T-cell (primary cell): ENCODE results near the gene FOXJ2. TPM values are rescaled to one million over a fixed set of nuclear protein-coding genes. Genes with fewer than 3 reads are reported as not detected.

Experiments used
- ATAC-seq, 4 experiments: fragments of 200-7000 bp in 3 of 4; fragments of 150-1000 bp in 1 of 4; cut with Tn5 transposase; replicated peaks in 1 of 4; 1 replicate in 3 of 4; 2 replicates in 1 of 4; pipeline ENCODE4 v1.10.0; 2021; ENCODE audit warnings: moderate library complexity in 3 of 4, mild to moderate bottlenecking in 2 of 4, moderate number of reproducible peaks in 1 of 4
- CTCF ChIA-PET, 2 donors: fragments of 300-600 bp; sonication (Branson Sonifier 250); formaldehyde crosslinking; loops; one replicate each; lab custom pipeline; 2022; ENCODE audit warnings: antibody characterized with exemption in 2 of 2; lab: Charles Lee
- POLR2A ChIA-PET, 2 donors: fragments of 300-600 bp; sonication (Branson Sonifier 250); formaldehyde crosslinking; loops; one replicate each; lab custom pipeline; 2022; ENCODE audit warnings: antibody characterized with exemption in 2 of 2; lab: Charles Lee
- DNase-seq, 35 experiments: peaks; one replicate each; pipeline versions ENCODE4 v3.0.0 to v3.0.0-alpha.2; 2013 to 2023
- H3K27ac ChIP-seq: one replicate; pipeline ENCODE4 v1.5.1; 2013; ENCODE audit warnings: low read length
- H3K27me3 ChIP-seq, 2 experiments: replicated peaks in 1 of 2; 1 replicate in 1 of 2; 2 replicates in 1 of 2; pipeline versions ENCODE4 v1.6.1 to v1.7.0; 2013; ENCODE audit warnings: low read length in 1 of 2, mixed read lengths in 1 of 2; ENCODE audit not compliant: control insufficient read depth in 2 of 2, insufficient read depth in 2 of 2; ENCODE audit errors: extremely low read depth in 1 of 2
- H3K36me3 ChIP-seq, 2 donors: 1 replicate in 1 of 2; 2 replicates in 1 of 2; pipeline versions ENCODE4 v1.6.1 to v1.7.0; 2013; ENCODE audit warnings: low read length in 1 of 2; ENCODE audit not compliant: control insufficient read depth in 2 of 2, insufficient read depth in 1 of 2; ENCODE audit errors: extremely low read depth in 1 of 2
- H3K4me1 ChIP-seq, 2 experiments: 1 replicate in 1 of 2; 2 replicates in 1 of 2; pipeline versions ENCODE4 v1.6.1 to v1.7.0; 2013; ENCODE audit warnings: low read length in 2 of 2, mixed read lengths in 1 of 2; ENCODE audit not compliant: insufficient read depth in 2 of 2, control insufficient read depth in 1 of 2; ENCODE audit errors: extremely low read depth in 1 of 2
- H3K4me3 ChIP-seq, 2 donors: 1 replicate in 1 of 2; 2 replicates in 1 of 2; pipeline versions ENCODE4 v1.5.1 to v1.7.0; 2013; ENCODE audit warnings: mild to moderate bottlenecking in 2 of 2, low read length in 1 of 2, moderate library complexity in 1 of 2; ENCODE audit not compliant: control insufficient read depth in 1 of 2; ENCODE audit errors: extremely low read depth in 1 of 2
- H3K9me3 ChIP-seq: 2 replicates; pipeline ENCODE4 v1.7.0; 2013
- H3K27ac Mint-ChIP-seq, 2 donors: one replicate each; pipeline ENCODE4 v1.8.0; 2020 to 2021; ENCODE audit warnings: mild to moderate bottlenecking in 2 of 2, mixed read lengths in 2 of 2
- H3K27me3 Mint-ChIP-seq, 2 donors: one replicate each; pipeline ENCODE4 v1.8.0; 2021 to 2022; ENCODE audit warnings: mixed read lengths in 2 of 2
- H3K36me3 Mint-ChIP-seq: one replicate; pipeline ENCODE4 v1.8.0; 2021; ENCODE audit warnings: mixed read lengths
- H3K4me1 Mint-ChIP-seq, 3 donors: one replicate each; pipeline ENCODE4 v1.8.0; 2020 to 2022; ENCODE audit warnings: mixed read lengths in 3 of 3, mild to moderate bottlenecking in 1 of 3
- H3K4me3 Mint-ChIP-seq, 3 donors: one replicate each; pipeline ENCODE4 v1.8.0; 2020 to 2022; ENCODE audit warnings: mild to moderate bottlenecking in 3 of 3, mixed read lengths in 3 of 3, moderate library complexity in 3 of 3
- H3K9me3 Mint-ChIP-seq, 3 donors: one replicate each; pipeline ENCODE4 v1.8.0; 2020 to 2022; ENCODE audit warnings: mixed read lengths in 3 of 3
- WGBS: methylation state at CpG from one replicate; pipeline ENCODE4 v1.1.5; 2013; ENCODE audit warnings: missing lambda C conversion rate; ENCODE audit not compliant: insufficient coverage; 5-methylcytosine and 5-hydroxymethylcytosine counted together
- total RNA-seq, 35 experiments: library from RNA in 6 of 35; stranded (reverse) in 6 of 35; fragments of 120-200 nt in 1 of 35; gene quantifications; one replicate each; pipeline versions ENCODE4 v1.2.1 to v1.2.4 and lab custom pipeline; 2013 to 2026

Gene FOXJ2
- total RNA-seq, 5 donors from 2014 or later (not counting 1 experiment from before 2014, with no cell fraction given) = 24.5 to 31.9 (median 28.2) TPM

- no CpG with 5 or more reads among the region's 3 CpGs for WGBS
- H3K27me3 ChIP-seq = no peaks in the 10 kb centered on the region
- H3K4me3 ChIP-seq = no peak overlapping the region
- no peak overlapping the region for H3K4me3 Mint-ChIP-seq
- no peak overlapping the region for H3K27ac ChIP-seq
- H3K9me3 Mint-ChIP-seq = no peaks in the 10 kb centered on the region
- H3K27ac Mint-ChIP-seq = no peak overlapping the region
- H3K36me3 ChIP-seq = peaks cover 6 to 82% of the 10 kb centered on the region in 2 donors
- H3K36me3 Mint-ChIP-seq = peaks cover 72% of the 10 kb centered on the region
- H3K27me3 Mint-ChIP-seq = no peaks in the 10 kb centered on the region
- DNase-seq (no peak), ATAC-seq (no peak)
- H3K4me1 ChIP-seq = peaks cover 4 to 9% of the 10 kb centered on the region in 2 experiments
- no peaks in the 10 kb centered on the region for H3K9me3 ChIP-seq
- ChIA-PET CTCF (interaction anchor here (0.6 to 2.2 kb wide), 4 partner anchors 13 to 112 kb away, joined by 3 to 5 read pairs (median 4); no protein-coding TSS in a partner anchor), POLR2A (interaction anchor here in 1 of 2 donors (0.6 kb wide), 1 partner anchor 49 kb away, joined by 3 read pairs; no protein-coding TSS in a partner anchor)
- peaks cover 16 to 27% (median 21%) of the 10 kb centered on the region in 3 donors for H3K4me1 Mint-ChIP-seq
These were observed 60.8 kb downstream of the FOXJ2 start for GRCh38 chr12:8093291-8093690.

GRCh38 chr12:8096281-8096915, 63.9 kb downstream of the FOXJ2 start:
- Histone ChIP-seq H3K4me1 (no peaks in the 10 kb centered on the region), H3K36me3 (peaks cover 3 to 68% of the 10 kb centered on the region in 2 donors), H3K9me3 (no peaks in the 10 kb centered on the region), H3K4me3 (no peak overlapping the region), H3K27ac (no peak overlapping the region), H3K27me3 (no peaks in the 10 kb centered on the region)
- POLR2A ChIA-PET = no interaction called here
- Mint-ChIP-seq H3K9me3 (no peaks in the 10 kb centered on the region), H3K27me3 (no peaks in the 10 kb centered on the region), H3K27ac (peak overlapping the region; percentile 12 to 73), H3K4me1 (peaks cover 6 to 9% (median 9%) of the 10 kb centered on the region in 3 donors), H3K36me3 (peaks cover 60% of the 10 kb centered on the region), H3K4me3 (no peak overlapping the region)
- DNase-seq = no peak
- WGBS = no CpG with 5 or more reads among the region's 2 CpGs
- CTCF ChIA-PET = no interaction called here
- ATAC-seq = no peak

- Mint-ChIP-seq H3K36me3 (peaks cover 47% of the 10 kb centered on the region), H3K4me3 (no peak overlapping the region), H3K27me3 (no peaks in the 10 kb centered on the region), H3K4me1 (peaks cover 5 to 9% (median 6%) of the 10 kb centered on the region in 3 donors), H3K9me3 (no peaks in the 10 kb centered on the region), H3K27ac (peak overlapping the region in 1 of 2 donors; percentile 1)
- ChIA-PET POLR2A (interaction anchor here (0.6 kb wide), 2 partner anchors 9 to 1431 kb away, joined by 3 read pairs; no protein-coding TSS in a partner anchor), CTCF (no interaction called here)
- WGBS = no CpG with 5 or more reads among the region's 3 CpGs
- ATAC-seq (no peak), DNase-seq (no peak)
- H3K27me3 ChIP-seq = no peaks in the 10 kb centered on the region
- H3K9me3 ChIP-seq = no peaks in the 10 kb centered on the region
- H3K27ac ChIP-seq = no peak overlapping the region
- H3K4me3 ChIP-seq = no peak overlapping the region
- no peaks in the 10 kb centered on the region for H3K4me1 ChIP-seq
- H3K36me3 ChIP-seq = peaks cover 0 to 39% of the 10 kb centered on the region in 2 donors
These were observed 66.7 kb downstream of the FOXJ2 start for GRCh38 chr12:8099235-8099634.

Other genes starting within 250 kb of the FOXJ2 start
- gene NANOG, start 243.3 kb upstream of the FOXJ2 start, total RNA-seq = under 1 TPM in 3 of 5 donors, not detected in 2; 0.54 to 0.64 (median 0.59) TPM
- gene SLC2A14, start 159.8 kb upstream of the FOXJ2 start, total RNA-seq = 1 to 10 TPM in 1 of 5 donors, under 1 TPM in 4; 0.10 to 2.5 (median 0.21) TPM
- gene SLC2A3, start 96.5 kb upstream of the FOXJ2 start, total RNA-seq = 100 to 1,000 TPM; 125 to 803 (median 160) TPM
- gene C3AR1, start 33.6 kb downstream of the FOXJ2 start, total RNA-seq = 1 to 10 TPM in 4 of 5 donors, under 1 TPM in 1; 0.68 to 5.1 (median 2.4) TPM
- gene NECAP1, start 49.6 kb downstream of the FOXJ2 start, total RNA-seq = 10 to 100 TPM; 43.9 to 86.6 (median 46.4) TPM
- gene CLEC4A, start 90.9 kb downstream of the FOXJ2 start, total RNA-seq = 1 to 10 TPM in 3 of 5 donors, under 1 TPM in 2; 0.44 to 2.3 (median 1.3) TPM
- not detected for gene ZNF705A, start 124.3 kb downstream of the FOXJ2 start, total RNA-seq
- gene FAM90A1, start 194.9 kb downstream of the FOXJ2 start, total RNA-seq = under 1 TPM in 2 of 5 donors, not detected in 3; 0.40 to 0.54 TPM